Activated B cell treated with CpG ODN at 0.5 μM for 24 hours (primary cell): ENCODE results near the gene NLRP1. TPM values are rescaled to one million over a fixed set of nuclear protein-coding genes. Genes with fewer than 3 reads are reported as not detected.

Experiments
- ATAC-seq: fragments of 200-7000 bp; cut with Tn5 transposase; one replicate; pipeline ENCODE4 v1.10.0; 2021; ENCODE audit warnings: low read depth, mild to moderate bottlenecking, moderate library complexity
- CTCF ChIA-PET: fragments of 350-600 bp; sonication (Branson Sonifier 250); formaldehyde crosslinking; loops from one replicate; lab custom pipeline; 2021; ENCODE audit warnings: antibody characterized with exemption; lab: Charles Lee
- POLR2A ChIA-PET: fragments of 350-600 bp; sonication (Branson Sonifier 250); formaldehyde crosslinking; loops from one replicate; lab custom pipeline; 2021; ENCODE audit warnings: antibody characterized with exemption; lab: Charles Lee
- DNase-seq: peaks from one replicate; pipeline ENCODE4 v3.0.0; 2022
- H3K27ac Mint-ChIP-seq: one replicate; pipeline ENCODE4 v1.8.0; 2020; ENCODE audit warnings: mixed read lengths
- H3K27me3 Mint-ChIP-seq: one replicate; pipeline ENCODE4 v1.8.0; 2021; ENCODE audit warnings: mixed read lengths
- H3K36me3 Mint-ChIP-seq: one replicate; pipeline ENCODE4 v1.8.0; 2021; ENCODE audit warnings: low read depth, mixed read lengths
- H3K4me1 Mint-ChIP-seq: one replicate; pipeline ENCODE4 v1.8.0; 2021; ENCODE audit warnings: mixed read lengths
- H3K4me3 Mint-ChIP-seq: one replicate; pipeline ENCODE4 v1.8.0; 2020; ENCODE audit warnings: mild to moderate bottlenecking, mixed read lengths
- H3K9me3 Mint-ChIP-seq: one replicate; pipeline ENCODE4 v1.8.0; 2020; ENCODE audit warnings: mixed read lengths
- intact Hi-C: fragments of 100-400 bp; cut with micrococcal nuclease; formaldehyde crosslinking; loops from one replicate; pipeline ENCODE4 v1.15.1; 2024
- total RNA-seq: library from RNA; stranded (reverse); gene quantifications from 2 replicates; pipeline ENCODE4 v1.2.3, GENCODE V29; 2022
- TF ChIP-seq, protein P1 (sequence below): fragments of 200-600 bp; IDR thresholded peaks from one replicate; pipeline ENCODE4 v1.8.0; 2022; ENCODE audit warnings: antibody characterized with exemption, mild to moderate bottlenecking

The NLRP1 gene
- total RNA-seq, 1 donor from 2014 or later: 40.4 TPM

DNA sequence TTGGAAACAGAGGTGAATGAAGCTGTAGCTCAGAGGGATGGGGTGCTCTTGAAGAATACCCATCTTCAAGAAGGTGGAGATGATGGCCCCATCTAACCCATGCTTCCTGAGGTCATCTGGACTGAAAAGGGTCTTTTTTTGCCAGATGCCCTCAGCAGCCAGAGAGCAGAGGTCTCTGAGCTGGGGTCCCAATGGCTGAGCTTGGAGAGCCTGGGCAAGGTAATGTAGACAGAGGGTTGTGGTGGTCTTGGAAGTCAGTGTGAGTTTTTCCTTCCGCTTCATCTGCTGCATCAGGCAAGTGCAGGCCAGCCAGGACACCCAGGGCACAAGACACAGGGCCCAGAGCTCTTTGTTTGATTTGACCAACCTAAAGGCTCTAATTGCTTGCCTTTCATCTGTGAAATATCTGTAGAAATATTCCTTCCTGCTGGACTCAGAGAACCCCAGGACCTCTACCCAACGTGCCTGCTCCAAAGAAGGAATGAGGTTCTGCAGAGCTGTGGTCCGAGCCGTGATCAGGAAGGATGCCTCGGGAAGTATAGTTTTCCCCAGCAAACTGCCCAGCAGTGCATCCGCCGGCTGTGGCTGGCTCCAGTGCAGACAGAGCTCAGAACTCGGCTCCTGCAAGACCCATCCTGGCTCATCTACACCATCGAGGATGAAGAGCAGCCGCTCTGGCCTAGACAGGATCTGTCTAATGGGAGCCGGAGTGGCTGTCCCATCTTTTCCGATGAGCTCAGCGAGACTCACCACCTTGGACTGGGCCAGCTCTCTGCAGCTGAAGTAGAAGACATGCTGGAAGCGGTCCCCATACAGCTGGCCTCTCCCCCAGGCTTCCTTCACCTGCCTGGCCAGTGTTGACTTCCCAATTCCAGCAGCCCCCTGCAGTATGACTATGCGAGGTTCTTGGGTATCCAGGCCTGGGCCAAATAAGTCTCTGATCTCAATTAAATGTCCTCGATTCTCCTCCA lies 25.2 kb downstream of the NLRP1 start:
- no peak overlapping the region for H3K4me3 Mint-ChIP-seq
- POLR2A ChIA-PET: no interaction called here
- TF ChIP-seq, protein P1, sequence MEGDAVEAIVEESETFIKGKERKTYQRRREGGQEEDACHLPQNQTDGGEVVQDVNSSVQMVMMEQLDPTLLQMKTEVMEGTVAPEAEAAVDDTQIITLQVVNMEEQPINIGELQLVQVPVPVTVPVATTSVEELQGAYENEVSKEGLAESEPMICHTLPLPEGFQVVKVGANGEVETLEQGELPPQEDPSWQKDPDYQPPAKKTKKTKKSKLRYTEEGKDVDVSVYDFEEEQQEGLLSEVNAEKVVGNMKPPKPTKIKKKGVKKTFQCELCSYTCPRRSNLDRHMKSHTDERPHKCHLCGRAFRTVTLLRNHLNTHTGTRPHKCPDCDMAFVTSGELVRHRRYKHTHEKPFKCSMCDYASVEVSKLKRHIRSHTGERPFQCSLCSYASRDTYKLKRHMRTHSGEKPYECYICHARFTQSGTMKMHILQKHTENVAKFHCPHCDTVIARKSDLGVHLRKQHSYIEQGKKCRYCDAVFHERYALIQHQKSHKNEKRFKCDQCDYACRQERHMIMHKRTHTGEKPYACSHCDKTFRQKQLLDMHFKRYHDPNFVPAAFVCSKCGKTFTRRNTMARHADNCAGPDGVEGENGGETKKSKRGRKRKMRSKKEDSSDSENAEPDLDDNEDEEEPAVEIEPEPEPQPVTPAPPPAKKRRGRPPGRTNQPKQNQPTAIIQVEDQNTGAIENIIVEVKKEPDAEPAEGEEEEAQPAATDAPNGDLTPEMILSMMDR: no peak

DNA sequence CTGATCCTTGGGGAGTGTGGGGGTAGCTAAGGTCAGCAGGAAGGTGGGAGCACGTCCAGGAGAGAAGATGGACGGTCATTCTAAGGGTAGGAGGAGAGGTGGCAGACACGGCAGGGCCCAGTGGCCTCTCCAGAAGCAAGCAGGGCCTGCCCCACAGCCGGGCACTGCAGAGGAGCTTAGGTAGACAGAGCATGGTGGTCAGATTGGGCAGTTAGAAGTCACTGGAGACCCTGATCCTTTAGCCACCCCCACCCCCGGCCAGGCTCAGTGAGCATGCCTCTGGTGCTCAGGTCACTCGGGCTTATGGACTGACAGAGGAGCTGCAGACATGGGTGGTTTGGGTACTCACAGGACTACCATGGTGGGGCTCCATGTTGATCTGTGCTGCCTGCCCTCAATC lies 26.3 kb downstream of the NLRP1 start:
- peaks cover 64% of the 10 kb centered on the region for H3K36me3 Mint-ChIP-seq
- H3K27me3 Mint-ChIP-seq: no peaks in the 10 kb centered on the region
- ATAC-seq: no peak
- no peak for DNase-seq
- POLR2A ChIA-PET: no interaction called here
- CTCF ChIA-PET: no interaction called here
- H3K27ac Mint-ChIP-seq: no peak overlapping the region
- no peaks in the 10 kb centered on the region for H3K4me1 Mint-ChIP-seq
- H3K9me3 Mint-ChIP-seq: no peaks in the 10 kb centered on the region
- H3K4me3 Mint-ChIP-seq: no peak overlapping the region
- intact Hi-C loops: no loop called here
- TF ChIP-seq, protein P1: no peak

More for the DNA sequence above, 25.2 kb downstream of the NLRP1 start:
- Mint-ChIP-seq H3K4me1 (no peaks in the 10 kb centered on the region), H3K27me3 (no peaks in the 10 kb centered on the region), H3K9me3 (no peaks in the 10 kb centered on the region), H3K27ac (no peak overlapping the region), H3K36me3 (peaks cover 60% of the 10 kb centered on the region)
- ATAC-seq (no peak), DNase-seq (no peak)
- intact Hi-C loops: no loop called here
- CTCF ChIA-PET: no interaction called here

DNA sequence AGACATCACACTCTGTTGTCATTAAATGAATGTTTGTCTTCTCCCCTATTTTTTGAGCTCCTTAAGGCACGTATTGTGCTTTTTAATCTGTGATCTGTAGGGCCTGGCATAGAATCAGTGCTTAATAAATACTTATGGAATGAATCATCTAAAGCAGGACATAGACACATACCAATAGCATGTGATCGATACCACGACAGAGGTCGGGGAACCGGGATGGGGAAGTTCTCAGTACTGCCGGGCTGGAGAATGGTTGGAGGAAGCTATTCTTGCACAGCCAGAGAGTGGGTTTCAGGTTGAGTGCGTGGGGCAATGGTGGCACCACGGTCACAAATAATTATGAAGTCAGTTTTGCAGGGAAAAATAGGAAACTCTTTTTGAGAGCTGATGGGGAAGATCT lies 26.8 kb downstream of the NLRP1 start:
- H3K9me3 Mint-ChIP-seq: no peaks in the 10 kb centered on the region
- H3K27ac Mint-ChIP-seq: no peak overlapping the region
- POLR2A ChIA-PET: no interaction called here
- ATAC-seq (no peak), DNase-seq (no peak)
- CTCF ChIA-PET: no interaction called here
- TF ChIP-seq, protein P1: no peak
- H3K27me3 Mint-ChIP-seq: no peaks in the 10 kb centered on the region
- peaks cover 66% of the 10 kb centered on the region for H3K36me3 Mint-ChIP-seq
- no peaks in the 10 kb centered on the region for H3K4me1 Mint-ChIP-seq
- H3K4me3 Mint-ChIP-seq: no peak overlapping the region
- intact Hi-C loops: no loop called here

DNA sequence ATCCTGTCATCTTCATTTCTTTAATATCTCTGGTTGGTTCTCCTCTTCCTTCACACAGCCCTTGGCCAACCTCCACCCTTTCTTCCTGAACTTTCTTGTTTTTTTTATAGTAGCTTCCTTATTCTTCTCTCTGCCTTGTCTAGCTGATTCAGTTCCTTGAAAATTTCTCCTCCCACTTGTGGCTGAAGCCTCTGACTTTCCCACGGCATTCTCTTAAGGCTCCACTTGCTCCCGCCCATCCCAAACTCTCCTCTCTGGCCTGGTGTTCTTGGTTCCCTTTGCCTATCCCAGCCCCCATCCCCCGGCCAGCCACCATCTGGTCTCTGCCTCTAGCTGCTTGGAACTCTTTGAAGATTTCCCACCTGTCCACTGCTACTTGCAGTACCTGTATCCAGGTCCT lies 29.1 kb downstream of the NLRP1 start:
- CTCF ChIA-PET: no interaction called here
- no peak for ATAC-seq
- H3K4me3 Mint-ChIP-seq: no peak overlapping the region
- no peaks in the 10 kb centered on the region for H3K4me1 Mint-ChIP-seq
- H3K27ac Mint-ChIP-seq: no peak overlapping the region
- no peaks in the 10 kb centered on the region for H3K27me3 Mint-ChIP-seq
- TF ChIP-seq, protein P1: no peak
- POLR2A ChIA-PET: no interaction called here
- H3K9me3 Mint-ChIP-seq: no peaks in the 10 kb centered on the region
- intact Hi-C loops: no loop called here
- DNase-seq: no peak
- H3K36me3 Mint-ChIP-seq: peaks cover 73% of the 10 kb centered on the region

DNA sequence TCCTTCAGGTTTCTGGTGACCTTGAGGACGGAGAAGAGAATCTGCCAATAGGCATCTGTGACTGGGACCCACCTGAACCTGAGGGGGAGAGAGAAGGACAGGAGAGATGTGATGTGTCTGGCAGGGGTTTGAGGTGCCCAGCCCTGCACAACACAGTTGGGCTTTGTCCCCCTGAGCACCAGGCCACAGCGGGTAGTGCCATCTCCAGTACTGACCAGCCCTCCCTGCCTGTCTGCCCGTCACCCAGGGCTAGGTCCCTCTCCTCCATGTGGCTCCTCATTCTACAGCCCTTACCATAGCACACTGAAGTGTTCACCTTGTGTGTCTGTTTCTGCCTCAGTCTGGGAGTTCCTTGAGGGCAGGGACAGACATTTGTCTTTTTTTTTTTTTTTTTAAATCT lies 30.8 kb downstream of the NLRP1 start:
- DNase-seq (no peak), ATAC-seq (no peak)
- H3K36me3 Mint-ChIP-seq: peaks cover 68% of the 10 kb centered on the region
- H3K9me3 Mint-ChIP-seq: no peaks in the 10 kb centered on the region
- no peaks in the 10 kb centered on the region for H3K4me1 Mint-ChIP-seq
- CTCF ChIA-PET: no interaction called here
- intact Hi-C loops: no loop called here
- no peak overlapping the region for H3K27ac Mint-ChIP-seq
- H3K27me3 Mint-ChIP-seq: no peaks in the 10 kb centered on the region
- H3K4me3 Mint-ChIP-seq: no peak overlapping the region
- TF ChIP-seq, protein P1: no peak
- POLR2A ChIA-PET: no interaction called here
